IMR-90 (cell line): ENCODE results near the gene CGN. TPM values are rescaled to one million over a fixed set of nuclear protein-coding genes. Genes with fewer than 3 reads are reported as not detected.

Experiments
- ATAC-seq: fragments of 200-7000 bp; cut with Tn5 transposase; 2 replicates; pipeline ENCODE4 v1.9.1; 2020; ENCODE audit warnings: low read depth, mild to moderate bottlenecking, moderate library complexity
- BruUV-seq: library from RNA; stranded (reverse); fragments of 400-500 nt; replicated peaks from 2 replicates; lab custom pipeline; 2021; lab: Mats Ljungman, UMichigan
- CTCF ChIA-PET: fragments of 300-600 bp; formaldehyde crosslinking; extraction: SDS; loops from one replicate; lab custom pipeline; 2021; ENCODE audit warnings: antibody characterized with exemption; lab: Yijun Ruan, JAX
- POLR2A ChIA-PET: fragments of 300-600 bp; sonication (Branson Sonifier 250); formaldehyde crosslinking; loops from one replicate; lab custom pipeline; 2022; ENCODE audit warnings: antibody characterized with exemption; ENCODE audit not compliant: unreplicated experiment; lab: Charles Lee
- DNase-seq: peaks from one replicate; pipeline ENCODE4 v3.0.0; 2013
- H2AFZ ChIP-seq: replicated peaks from 2 replicates; pipeline ENCODE3; 2013; ENCODE audit warnings: low read length, mild to moderate bottlenecking; ENCODE audit not compliant: poor library complexity
- H2AK5ac ChIP-seq: 2 replicates; pipeline ENCODE4 v1.6.1; 2013; ENCODE audit warnings: low read depth, low read length, inconsistent platforms
- H2AK9ac ChIP-seq: replicated peaks from 2 replicates; pipeline ENCODE3; 2013; ENCODE audit warnings: mild to moderate bottlenecking, low read depth, low read length, moderate library complexity; ENCODE audit not compliant: poor library complexity
- H2BK120ac ChIP-seq: 2 replicates; pipeline ENCODE4 v1.6.1; 2013; ENCODE audit warnings: low read depth, low read length, inconsistent platforms
- H2BK15ac ChIP-seq: 3 replicates; pipeline ENCODE4 v1.6.1; 2013; ENCODE audit warnings: low read depth, low read length, inconsistent platforms
- H2BK20ac ChIP-seq: 2 replicates; pipeline ENCODE4 v1.6.1; 2013; ENCODE audit warnings: low read depth, mild to moderate bottlenecking, inconsistent platforms, low read length, moderate library complexity
- H2BK5ac ChIP-seq: 2 replicates; pipeline ENCODE4 v1.6.1; 2013; ENCODE audit warnings: mild to moderate bottlenecking, low read depth, low read length, inconsistent platforms; ENCODE audit not compliant: poor library complexity, severe bottlenecking
- H3K14ac ChIP-seq: replicated peaks from 2 replicates; pipeline ENCODE4 v1.6.1; 2013; ENCODE audit warnings: low read depth, low read length, inconsistent platforms
- H3K18ac ChIP-seq: 2 replicates; pipeline ENCODE4 v1.6.1; 2013; ENCODE audit warnings: low read depth, low read length, control low read depth
- H3K23ac ChIP-seq: 2 replicates; pipeline ENCODE4 v1.6.1; 2013; ENCODE audit warnings: low read depth, low read length, inconsistent platforms
- H3K27ac ChIP-seq: 2 replicates; pipeline ENCODE4 v1.5.1; 2013; ENCODE audit warnings: mild to moderate bottlenecking, control low read depth, low read length; ENCODE audit not compliant: insufficient read depth
- H3K27me3 ChIP-seq: 2 replicates; pipeline ENCODE4 v1.6.1; 2013; ENCODE audit warnings: low read length; ENCODE audit not compliant: control insufficient read depth, insufficient read depth
- H3K36me3 ChIP-seq: 2 replicates; pipeline ENCODE4 v1.6.1; 2013; ENCODE audit warnings: low read length, mixed read lengths; ENCODE audit not compliant: control insufficient read depth, insufficient read depth
- H3K4ac ChIP-seq: 2 replicates; pipeline ENCODE4 v1.6.1; 2013; ENCODE audit warnings: low read depth, low read length, inconsistent platforms
- H3K4me1 ChIP-seq: 2 replicates; pipeline ENCODE4 v1.6.1; 2013; ENCODE audit warnings: low read length, mixed read lengths; ENCODE audit not compliant: control insufficient read depth, insufficient read depth
- H3K4me2 ChIP-seq: 2 replicates; pipeline ENCODE4 v1.6.1; 2013; ENCODE audit warnings: low read depth, mild to moderate bottlenecking, control low read depth, low read length, moderate library complexity
- H3K4me3 ChIP-seq: 2 replicates; pipeline ENCODE4 v1.5.1; 2013; ENCODE audit warnings: low read depth, mild to moderate bottlenecking, control low read depth, low read length, moderate library complexity; ENCODE audit not compliant: insufficient read depth
- H3K56ac ChIP-seq: 2 replicates; pipeline ENCODE4 v1.6.1; 2013; ENCODE audit warnings: low read length, inconsistent platforms; ENCODE audit not compliant: insufficient read depth; ENCODE audit errors: extremely low read depth
- H3K79me1 ChIP-seq, 2 experiments: 2 replicates each; pipeline ENCODE4 v1.6.1; 2013; ENCODE audit warnings: low read length in 2 of 2, inconsistent platforms in 1 of 2, low read depth in 1 of 2
- H3K9ac ChIP-seq: 2 replicates; pipeline ENCODE4 v1.6.1; 2013; ENCODE audit warnings: low read depth, low read length, control low read depth
- H3K9me1 ChIP-seq: 2 replicates; pipeline ENCODE4 v1.6.1; 2013; ENCODE audit warnings: low read length, inconsistent platforms; ENCODE audit not compliant: insufficient read depth
- H3K9me3 ChIP-seq: 2 replicates; pipeline ENCODE4 v1.6.1; 2013; ENCODE audit warnings: low read length; ENCODE audit not compliant: control insufficient read depth, insufficient read depth
- H4K20me1 ChIP-seq: 2 replicates; pipeline ENCODE4 v1.6.1; 2013; ENCODE audit warnings: low read length, inconsistent platforms; ENCODE audit not compliant: insufficient read depth
- H4K5ac ChIP-seq: 2 replicates; pipeline ENCODE4 v1.6.1; 2013; ENCODE audit warnings: mild to moderate bottlenecking, low read depth, low read length, control low read depth
- H4K8ac ChIP-seq, 2 experiments: 2 replicates each; pipeline ENCODE4 v1.6.1; 2013; ENCODE audit warnings: low read depth in 2 of 2, low read length in 2 of 2, control low read depth in 1 of 2, inconsistent platforms in 1 of 2
- H4K91ac ChIP-seq: 2 replicates; pipeline ENCODE4 v1.6.1; 2013; ENCODE audit warnings: low read depth, low read length, inconsistent platforms; ENCODE audit not compliant: insufficient read depth
- BHLHE40 ChIP-seq: fragments of 150-350 bp; IDR thresholded peaks from 2 replicates; pipeline ENCODE4 v1.6.1; 2016; ENCODE audit warnings: mild to moderate bottlenecking, low read depth, low read length
- CEBPB ChIP-seq: IDR thresholded peaks from 2 replicates; pipeline ENCODE4 v1.6.1; 2012; ENCODE audit warnings: low read depth, low read length, improper control_type of control experiment
- CHD1 ChIP-seq: IDR thresholded peaks from 2 replicates; pipeline ENCODE4 v1.6.1; 2012; ENCODE audit warnings: low read depth, low read length, improper control_type of control experiment
- ELK1 ChIP-seq: fragments of 150-350 bp; IDR thresholded peaks from 2 replicates; pipeline ENCODE4 v1.6.1; 2016; ENCODE audit warnings: low read depth, mild to moderate bottlenecking, low read length, moderate library complexity, borderline replicate concordance
- FOS ChIP-seq: fragments of 150-350 bp; IDR thresholded peaks from 2 replicates; pipeline ENCODE4 v1.6.1; 2016; ENCODE audit warnings: low read depth, low read length
- MAZ ChIP-seq: IDR thresholded peaks from 2 replicates; pipeline ENCODE4 v1.6.1; 2012; ENCODE audit warnings: low read depth, mild to moderate bottlenecking, low read length, improper control_type of control experiment, moderate library complexity, borderline replicate concordance
- MXI1 ChIP-seq: IDR thresholded peaks from 2 replicates; pipeline ENCODE4 v1.6.1; 2012; ENCODE audit warnings: low read depth, mild to moderate bottlenecking, low read length, moderate library complexity, borderline replicate concordance
- NFE2L2 ChIP-seq: fragments of 150-350 bp; IDR thresholded peaks from 2 replicates; pipeline ENCODE4 v1.6.1; 2016; ENCODE audit warnings: low read depth, mild to moderate bottlenecking, low read length
- RCOR1 ChIP-seq: IDR thresholded peaks from 2 replicates; pipeline ENCODE4 v1.6.1; 2012; ENCODE audit warnings: mild to moderate bottlenecking, low read length, improper control_type of control experiment; ENCODE audit not compliant: insufficient replicate concordance
- SMC3 ChIP-seq: fragments of 150-350 bp; IDR thresholded peaks from 2 replicates; pipeline ENCODE4 v1.6.1; 2016; ENCODE audit warnings: low read depth, mild to moderate bottlenecking, antibody characterized with exemption, low read length, moderate library complexity
- USF2 ChIP-seq: fragments of 150-350 bp; IDR thresholded peaks from 2 replicates; pipeline ENCODE4 v1.6.1; 2017; ENCODE audit warnings: mild to moderate bottlenecking, antibody characterized with exemption, low read length, low read depth
- WGBS, 2 experiments: methylation state at CpG; one replicate each; pipeline versions ENCODE4 v1.1.5 to v1.1.7; 2013; ENCODE audit warnings: missing lambda C conversion rate in 2 of 2; ENCODE audit not compliant: insufficient read length in 1 of 2; ENCODE audit errors: extremely low coverage in 2 of 2; 5-methylcytosine and 5-hydroxymethylcytosine counted together
- dilution Hi-C: fragments of 300-500 bp; cut with HindIII; formaldehyde crosslinking; loops from one replicate; pipeline ENCODE4 v1.14.3; 2018; ENCODE audit warnings: low sequenced_read_pairs; ENCODE audit not compliant: unreplicated experiment
- in situ Hi-C: fragments of 300-500 bp; cut with MboI; formaldehyde crosslinking; loops from 3 replicates; pipeline ENCODE4 v1.14.3; 2019; ENCODE audit warnings: low sequenced_read_pairs, inconsistent platforms, mixed read lengths
- intact Hi-C: fragments of 100-400 bp; cut with micrococcal nuclease; formaldehyde crosslinking; loops from 2 replicates; pipeline ENCODE4 v1.10.0; 2022
- polyA plus RNA-seq, 3 experiments: library from polyadenylated mRNA; depleted of rRNA; stranded (reverse); fragments of >200 nt; gene quantifications; 2 replicates each; pipeline ENCODE4 v1.2.3, GENCODE V29; 2012; ENCODE audit warnings: low replicate concordance in 1 of 3
- total RNA-seq: library from RNA; depleted of rRNA; stranded (reverse); fragments of >200 nt; gene quantifications from 2 replicates; pipeline ENCODE4 v1.2.3, GENCODE V29; 2012

Gene CGN
- total and polyA plus RNA-seq, 2 of the 4 experiments (the other 2 are of a cell fraction): 0.34 to 0.36 TPM

- H3K79me1 ChIP-seq: no peaks in the 10 kb centered on the region
- POLR2A ChIA-PET: no interaction called here
- H3K27me3 ChIP-seq: peaks cover 14% of the 10 kb centered on the region
- H3K9me3 ChIP-seq: no peaks in the 10 kb centered on the region
- H4K8ac ChIP-seq: no peak overlapping the region
- no peaks in the 10 kb centered on the region for H4K20me1 ChIP-seq
- H3K23ac ChIP-seq: 0 out of 2 replicates have a peak overlapping the region, but pooled peaks have one; percentile 15
- no peak overlapping the region for H3K18ac ChIP-seq
- no TSS peak for BruUV-seq
- no peak overlapping the region for H2BK15ac ChIP-seq
- no peak overlapping the region for H2AK9ac ChIP-seq
- H4K5ac ChIP-seq: no peak overlapping the region
- intact Hi-C loops (no loop called here), dilution Hi-C loops (no loop called here), in situ Hi-C loops (no loop called here)
- H3K4me3 ChIP-seq: no peak overlapping the region
- H2AFZ ChIP-seq: no peak overlapping the region
- no peak overlapping the region for H3K4me2 ChIP-seq
- CTCF ChIA-PET: no interaction called here
- H2BK20ac ChIP-seq: no peak overlapping the region
- H3K27ac ChIP-seq: no peak overlapping the region
- H2BK120ac ChIP-seq: no peak overlapping the region
- ATAC-seq (no peak), DNase-seq (no peak)
- H3K4me1 ChIP-seq: peaks cover 1% of the 10 kb centered on the region; the same call in 1 of the 2 replicates
- H3K4ac ChIP-seq: no peak overlapping the region
- no peaks in the 10 kb centered on the region for H3K36me3 ChIP-seq
- H3K9me1 ChIP-seq: no peaks in the 10 kb centered on the region; the same call in 1 of the 2 replicates
- H2AK5ac ChIP-seq: no peak overlapping the region
- no peak overlapping the region; the same call in 1 of the 2 replicates for H3K14ac ChIP-seq
- H3K56ac ChIP-seq: no peak overlapping the region
- H4K91ac ChIP-seq: no peak overlapping the region
- TF ChIP-seq USF2 (no peak), RCOR1 (no peak), CEBPB (no peak), SMC3 (no peak), CHD1 (no peak), FOS (no peak), NFE2L2 (no peak), MAZ (no peak), MXI1 (no peak), BHLHE40 (no peak), ELK1 (no peak)
- WGBS, 2 experiments: 60% methylated on average over 1 of the region's 1 CpG; no CpG with 5 or more reads in 1 of the 2 experiments
- no peak overlapping the region for H2BK5ac ChIP-seq
- no peak overlapping the region for H3K9ac ChIP-seq
Observed at GRCh38 chr1:151499930-151500329, 11.3 kb upstream of the CGN start.
